KBM-7 (cell line): ENCODE results near the gene PCP2.

Experiments used
- DNase-seq: peaks from one replicate; pipeline ENCODE4 v3.0.0-alpha.2; 2015
- in situ Hi-C: fragments of 300-500 bp; cut with MboI; formaldehyde crosslinking; loops from 2 replicates; pipeline ENCODE4 v1.14.3; 2020; ENCODE audit warnings: low sequenced_read_pairs, low pct_unique_long_range_greater_than_20kb, mixed read lengths

Gene PCP2

DNA sequence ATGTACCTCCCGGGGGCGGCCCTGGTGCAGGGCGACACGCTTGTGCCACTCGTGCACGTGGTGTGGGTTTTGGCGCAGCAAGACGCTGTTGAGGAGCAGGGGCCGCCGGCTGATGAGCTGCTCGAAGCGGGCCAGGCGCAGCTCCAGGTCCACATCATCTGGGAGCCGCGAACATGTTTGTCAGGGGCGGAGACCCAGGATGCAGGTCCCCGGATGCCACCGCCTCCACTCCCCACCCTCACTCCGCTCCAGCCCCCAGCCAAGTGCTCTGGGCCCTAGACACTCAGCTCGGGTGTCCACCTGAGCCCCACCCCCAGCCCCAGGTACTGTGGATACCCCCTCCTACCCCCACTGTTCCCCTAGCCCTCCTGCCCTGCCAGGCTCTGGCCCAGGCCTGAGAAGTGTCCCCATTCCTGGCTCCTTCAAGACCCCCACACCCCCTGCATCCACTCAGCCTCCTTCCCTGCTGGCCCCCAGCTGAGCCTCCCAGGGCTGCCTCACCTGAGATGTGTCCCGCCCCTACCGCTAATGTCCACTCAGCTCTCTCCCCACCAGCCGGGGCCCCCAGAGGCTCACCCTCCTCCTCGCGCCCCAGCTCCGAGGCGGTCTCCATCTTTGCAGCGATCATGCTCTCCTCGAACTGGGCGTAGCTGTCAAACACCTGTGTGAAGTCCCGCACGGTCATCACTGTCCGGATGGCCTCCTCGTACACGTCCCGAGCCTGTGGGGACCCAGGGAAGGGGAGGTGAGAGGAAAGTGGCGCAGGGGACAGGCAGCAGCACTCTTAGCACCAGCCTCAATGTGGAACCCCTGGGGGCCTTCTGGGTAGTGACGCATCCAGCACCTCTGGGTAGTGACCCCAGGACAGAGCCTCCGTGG is 9.6 kb downstream of the PCP2 start:
- DNase-seq: no peak
- in situ Hi-C loops: no loop called here

DNA sequence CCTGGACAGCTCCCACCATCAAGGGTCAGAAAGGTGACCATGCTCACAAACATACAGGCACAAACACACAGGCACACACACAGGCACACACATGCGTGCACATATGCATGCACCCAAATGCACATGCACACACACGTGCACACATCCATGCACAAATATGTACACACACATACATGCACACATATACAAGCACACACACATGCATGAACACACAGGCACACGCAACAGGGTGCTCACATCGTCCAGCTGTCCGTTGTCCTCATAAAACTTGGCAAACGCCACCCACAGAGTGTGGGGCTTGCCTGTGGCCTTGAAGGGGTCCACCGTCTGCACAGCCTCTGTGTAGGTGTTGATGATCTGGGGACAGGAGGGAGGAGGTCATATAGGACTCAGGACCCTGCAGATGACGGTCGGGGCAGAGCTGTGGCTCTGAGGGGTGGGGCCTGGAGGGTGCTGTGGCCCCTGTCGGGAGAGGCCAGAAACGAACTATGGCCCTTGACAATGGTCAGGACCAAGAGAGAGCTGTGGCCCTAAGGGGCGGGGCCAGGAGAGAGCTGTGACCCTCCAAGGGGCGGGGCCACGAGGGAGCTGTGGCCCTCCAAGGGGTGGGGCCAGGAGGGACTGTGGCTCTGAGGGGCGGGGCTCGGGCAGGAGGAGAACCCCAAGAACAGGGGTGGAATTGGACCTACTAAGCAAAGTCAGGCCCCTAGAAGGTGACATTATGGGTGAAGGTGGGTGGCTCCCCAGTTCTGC is 10.4 kb downstream of the PCP2 start:
- no peak for DNase-seq
- in situ Hi-C loops: no loop called here

DNA sequence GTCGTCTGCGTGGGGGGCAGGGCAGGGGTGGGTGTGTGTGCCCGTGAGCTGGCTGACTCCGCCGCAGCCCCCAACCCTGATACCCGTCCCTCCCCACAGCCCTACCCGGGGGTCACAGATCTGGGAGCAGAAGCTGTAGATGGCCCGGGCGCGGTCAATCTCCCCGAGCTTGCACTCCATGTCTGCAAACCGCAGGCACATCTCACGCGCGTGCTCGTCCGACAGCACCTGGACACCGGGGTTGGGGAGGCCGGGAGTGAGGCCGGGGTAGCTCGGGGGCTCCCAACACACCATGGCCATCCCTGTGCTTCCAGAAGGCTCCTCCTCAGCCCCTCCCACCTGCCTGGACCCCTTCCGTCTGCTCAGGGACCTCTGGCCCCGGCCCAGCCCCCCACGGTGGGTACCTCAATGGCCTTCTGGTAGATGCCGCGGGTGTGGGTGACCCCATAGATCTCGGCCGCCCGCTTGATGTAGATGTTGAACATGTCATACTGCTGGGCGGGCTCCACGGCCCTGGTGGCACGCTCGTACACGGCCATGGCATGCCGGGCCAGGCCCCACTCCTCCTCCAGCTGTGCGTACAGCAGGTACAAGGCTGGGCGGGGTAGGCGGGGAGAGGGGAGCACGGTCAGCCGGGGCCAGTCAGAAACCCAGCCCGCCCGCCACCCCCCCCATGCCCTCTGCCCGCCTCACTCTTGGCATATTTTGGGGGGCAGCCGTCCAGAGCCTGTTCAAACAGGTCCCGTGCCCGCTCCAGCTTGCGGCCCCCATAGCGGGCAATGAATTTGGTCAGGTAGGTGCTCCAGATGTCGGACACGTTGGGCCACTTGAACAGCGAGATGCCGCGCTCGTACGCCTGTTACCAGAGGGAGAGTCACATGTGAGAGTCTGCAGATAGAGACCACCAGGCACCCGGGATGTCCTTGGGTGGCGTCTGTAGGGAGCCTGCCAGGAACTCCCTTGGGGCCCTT is 12.8 kb downstream of the PCP2 start:
- DNase-seq: no peak
- in situ Hi-C loops: no loop called here

DNA sequence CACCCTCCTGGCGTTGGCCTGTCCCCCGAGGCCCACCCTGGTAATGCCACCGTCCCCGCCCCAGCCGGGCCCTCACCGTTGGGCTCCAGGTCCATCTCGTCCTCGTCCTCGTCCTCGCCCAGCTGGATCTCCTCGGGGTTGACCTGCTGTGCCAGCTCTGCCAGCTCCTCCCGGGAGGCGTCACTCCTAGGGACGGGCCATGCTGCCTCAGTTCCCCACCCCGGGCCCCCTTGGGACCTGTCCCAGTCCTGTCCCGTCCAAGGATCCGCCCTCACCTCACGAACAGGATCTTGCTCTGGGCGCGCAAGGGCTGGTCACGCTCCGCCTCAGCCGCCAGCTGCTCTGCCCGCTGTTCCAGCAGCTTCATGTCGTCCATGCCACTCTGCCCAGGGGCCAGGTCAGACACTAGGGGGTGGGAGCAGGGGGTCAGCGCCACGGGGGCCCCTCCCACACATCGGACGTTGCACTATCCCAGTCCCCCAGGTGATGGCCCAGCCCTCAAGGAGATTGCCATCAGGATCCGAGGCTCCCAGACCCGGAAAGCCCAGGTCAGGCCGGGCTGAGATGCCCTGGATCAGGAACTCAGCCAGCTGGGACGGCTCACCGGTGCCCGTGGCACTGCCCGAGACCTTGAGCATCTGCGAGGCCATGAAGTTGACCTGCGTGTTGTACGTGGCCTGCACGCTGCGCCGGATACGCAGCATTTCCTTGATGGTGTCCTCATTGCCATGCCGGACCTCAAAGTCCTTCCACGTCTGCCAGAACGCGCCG is 13.7 kb downstream of the PCP2 start:
- DNase-seq: no peak
- in situ Hi-C loops: no loop called here

DNA sequence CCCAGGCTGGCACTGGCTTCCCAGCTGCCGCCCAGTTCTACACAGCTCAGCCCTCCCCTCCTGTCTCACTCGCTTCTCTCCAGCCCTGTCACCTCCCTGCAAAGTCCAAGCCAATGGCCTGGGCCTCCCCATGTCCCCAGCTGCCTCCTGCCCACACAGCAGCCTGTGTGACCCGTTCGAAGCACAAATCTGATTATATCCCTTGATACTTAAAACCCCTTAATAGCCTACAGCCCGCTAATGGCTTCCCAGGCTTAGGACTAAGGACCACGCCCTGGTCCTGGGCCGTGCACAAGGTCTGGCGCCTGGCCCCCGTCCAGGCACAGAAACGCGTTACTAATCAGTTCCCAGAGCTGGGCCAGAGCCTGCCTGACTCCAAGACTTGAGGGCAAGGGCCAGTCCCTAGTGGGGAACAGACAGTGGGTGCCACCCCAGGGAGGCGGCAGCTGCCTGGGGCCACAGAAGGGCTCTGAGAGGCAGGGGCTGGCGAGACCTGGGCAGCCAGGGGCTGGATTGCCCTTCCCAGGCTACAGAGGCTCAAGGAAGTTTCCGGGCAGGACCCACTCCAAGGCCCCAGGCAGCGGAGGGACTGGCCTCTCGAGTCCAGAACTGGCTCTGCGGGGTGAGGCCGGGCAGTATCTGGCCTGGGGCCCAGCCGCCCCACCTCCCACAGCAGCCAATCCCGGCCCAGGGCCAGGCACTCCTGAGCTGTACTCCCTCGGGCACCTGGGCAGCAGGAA is 14.6 kb downstream of the PCP2 start:
- DNase-seq: no peak
- in situ Hi-C loops: no loop called here

DNA sequence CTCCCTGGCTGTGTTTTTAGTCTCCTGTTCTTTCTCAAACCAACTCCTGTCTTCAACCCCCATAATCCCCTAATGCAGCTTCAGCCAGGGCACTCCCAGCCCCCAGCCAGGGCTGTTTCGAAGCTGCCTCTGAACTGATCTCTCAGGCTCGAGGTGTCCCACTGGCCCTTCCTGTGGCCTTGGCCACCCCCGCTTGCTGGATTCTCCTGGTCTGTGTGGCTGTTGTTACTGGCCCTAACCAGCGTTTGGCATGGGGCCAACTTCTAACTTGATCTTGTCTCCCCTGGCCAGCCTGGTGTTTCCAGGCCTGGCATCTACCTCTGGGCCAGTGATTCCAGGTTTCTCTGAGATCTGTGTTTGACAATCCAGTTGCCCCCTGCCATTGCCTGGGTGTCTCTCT is 15.2 kb downstream of the PCP2 start:
- in situ Hi-C loops: no loop called here

DNA sequence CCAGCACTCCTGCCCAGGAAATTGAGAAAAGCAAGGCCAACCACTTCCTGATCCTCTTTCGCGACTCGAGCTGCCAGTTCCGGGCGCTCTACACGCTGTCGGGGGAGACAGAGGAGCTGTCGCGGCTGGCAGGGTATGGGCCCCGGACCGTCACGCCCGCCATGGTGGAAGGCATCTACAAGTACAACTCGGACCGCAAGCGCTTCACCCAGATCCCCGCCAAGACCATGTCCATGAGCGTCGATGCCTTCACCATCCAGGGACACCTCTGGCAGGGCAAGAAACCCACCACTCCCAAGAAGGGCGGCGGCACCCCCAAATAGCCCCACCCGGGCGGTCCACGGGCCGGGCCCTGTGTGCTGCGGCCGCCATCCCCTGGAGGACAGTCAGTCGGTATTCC is 15.8 kb downstream of the PCP2 start:
- in situ Hi-C loops: no loop called here
- no peak for DNase-seq

More for the DNA sequence above, 15.2 kb downstream of the PCP2 start:
- DNase-seq: no peak

DNA sequence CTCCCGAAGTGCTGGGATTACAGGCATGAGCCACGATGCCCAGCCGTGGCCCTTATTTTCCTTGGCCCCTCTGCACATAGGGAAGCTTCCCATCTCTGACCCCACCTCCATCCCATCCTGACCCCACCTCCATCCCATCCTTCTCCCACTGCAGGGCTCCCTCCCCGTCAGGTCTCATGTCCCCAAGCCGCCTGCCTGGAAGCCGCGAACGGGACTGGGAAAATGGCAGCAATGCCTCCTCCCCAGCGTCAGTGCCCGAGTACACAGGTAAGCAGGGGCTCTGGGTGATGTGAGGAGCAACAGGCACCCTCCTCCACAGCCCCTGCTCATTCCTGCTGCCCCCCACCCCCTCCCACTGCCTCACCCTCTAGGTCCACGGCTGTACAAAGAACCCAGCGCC is 16.3 kb downstream of the PCP2 start:
- in situ Hi-C loops: no loop called here
- no peak for DNase-seq

DNA sequence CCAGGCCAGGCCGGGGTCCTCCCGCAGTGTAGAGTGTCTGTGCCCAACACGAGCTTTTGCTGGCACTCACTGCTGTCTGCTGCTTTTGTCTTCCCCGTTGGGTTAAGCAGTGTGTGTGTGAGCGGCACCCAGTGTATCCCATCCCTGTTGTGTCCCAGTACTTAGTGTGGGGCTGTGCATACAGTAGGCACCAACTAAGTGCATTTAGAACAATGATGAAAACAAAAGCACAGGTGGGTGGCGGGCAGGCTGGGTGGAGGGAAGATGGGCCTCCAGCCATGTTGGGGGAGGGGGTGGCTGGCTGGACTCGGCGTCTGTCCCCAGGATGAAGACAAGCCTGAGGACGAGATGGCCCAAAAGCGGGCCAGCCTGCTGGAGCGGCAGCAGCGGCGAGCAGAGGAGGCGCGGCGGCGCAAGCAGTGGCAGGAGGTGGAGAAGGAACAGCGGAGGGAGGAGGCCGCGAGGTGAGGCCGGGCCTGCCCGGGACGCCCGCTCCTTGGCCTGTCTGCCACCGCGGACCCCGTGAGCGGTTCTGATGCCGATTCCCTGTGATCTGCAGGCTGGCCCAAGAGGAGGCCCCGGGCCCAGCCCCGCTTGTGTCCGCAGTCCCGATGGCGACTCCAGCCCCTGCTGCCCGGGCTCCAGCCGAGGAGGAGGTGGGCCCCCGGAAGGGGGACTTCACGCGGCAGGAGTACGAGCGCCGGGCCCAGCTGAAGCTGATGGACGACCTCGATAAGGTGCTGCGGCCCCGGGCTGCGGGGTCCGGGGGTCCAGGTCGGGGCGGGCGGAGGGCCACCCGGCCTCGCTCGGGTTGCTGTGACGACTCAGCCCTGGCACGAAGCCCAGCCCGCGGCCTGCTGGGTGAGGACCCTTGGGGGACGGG is 18.4 kb downstream of the PCP2 start:
- DNase-seq: no peak

DNA sequence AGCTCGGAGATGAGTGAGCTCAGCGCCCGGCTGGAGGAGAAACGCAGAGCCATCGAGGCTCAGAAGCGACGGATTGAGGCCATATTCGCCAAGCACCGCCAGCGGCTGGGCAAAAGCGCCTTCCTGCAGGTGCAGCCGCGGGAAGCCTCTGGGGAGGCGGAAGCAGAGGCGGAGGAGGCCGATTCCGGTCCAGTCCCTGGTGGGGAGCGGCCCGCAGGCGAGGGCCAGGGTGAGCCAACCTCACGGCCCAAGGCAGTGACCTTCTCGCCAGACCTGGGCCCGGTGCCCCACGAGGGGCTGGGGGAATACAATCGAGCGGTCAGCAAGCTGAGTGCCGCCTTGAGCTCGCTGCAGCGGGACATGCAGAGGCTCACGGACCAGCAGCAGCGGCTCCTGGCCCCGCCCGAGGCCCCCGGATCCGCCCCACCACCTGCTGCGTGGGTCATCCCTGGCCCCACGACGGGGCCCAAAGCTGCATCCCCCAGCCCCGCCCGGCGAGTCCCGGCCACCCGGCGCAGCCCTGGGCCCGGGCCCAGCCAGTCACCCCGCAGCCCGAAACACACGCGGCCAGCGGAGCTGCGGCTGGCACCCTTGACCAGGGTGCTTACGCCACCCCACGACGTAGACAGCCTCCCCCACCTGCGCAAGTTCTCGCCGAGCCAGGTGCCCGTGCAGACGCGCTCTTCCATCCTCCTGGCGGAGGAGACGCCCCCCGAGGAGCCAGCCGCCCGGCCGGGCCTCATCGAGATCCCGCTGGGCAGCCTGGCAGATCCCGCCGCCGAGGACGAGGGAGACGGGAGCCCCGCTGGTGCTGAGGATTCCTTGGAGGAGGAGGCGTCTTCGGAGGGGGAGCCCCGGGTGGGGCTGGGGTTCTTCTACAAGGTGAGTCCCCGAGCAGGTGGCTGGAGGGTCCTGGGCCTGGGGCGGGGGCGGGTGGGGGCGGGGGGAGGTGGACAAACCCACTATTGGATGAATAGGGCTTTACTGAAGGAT is 20.9 kb downstream of the PCP2 start:
- in situ Hi-C loops: no loop called here
- DNase-seq: no peak

More for the DNA sequence above, 18.4 kb downstream of the PCP2 start:
- in situ Hi-C loops: no loop called here

DNA sequence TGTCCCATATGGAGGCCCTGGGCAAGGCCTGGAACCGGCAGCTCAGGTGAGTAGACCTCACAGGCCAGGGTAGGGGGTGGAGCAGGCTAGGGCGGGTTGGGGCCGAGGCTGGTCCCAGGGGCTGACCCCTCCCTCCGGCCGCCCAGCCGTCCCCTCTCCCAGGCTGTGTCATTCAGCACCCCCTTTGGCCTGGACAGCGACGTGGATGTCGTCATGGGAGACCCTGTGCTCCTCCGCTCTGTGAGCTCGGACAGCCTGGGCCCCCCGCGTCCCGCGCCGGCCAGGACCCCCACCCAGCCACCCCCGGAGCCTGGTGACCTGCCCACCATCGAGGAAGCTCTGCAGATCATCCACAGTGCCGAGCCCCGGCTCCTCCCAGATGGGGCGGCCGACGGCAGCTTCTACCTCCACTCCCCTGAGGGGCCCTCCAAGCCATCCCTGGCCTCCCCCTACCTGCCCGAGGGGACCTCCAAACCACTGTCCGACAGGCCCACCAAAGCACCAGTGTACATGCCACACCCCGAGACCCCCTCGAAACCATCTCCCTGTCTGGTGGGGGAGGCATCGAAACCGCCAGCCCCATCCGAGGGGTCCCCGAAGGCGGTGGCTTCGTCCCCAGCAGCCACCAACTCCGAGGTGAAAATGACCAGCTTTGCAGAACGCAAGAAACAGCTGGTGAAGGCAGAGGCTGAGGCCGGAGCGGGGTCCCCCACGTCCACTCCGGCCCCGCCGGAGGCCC is 21.8 kb downstream of the PCP2 start:
- no peak for DNase-seq
- in situ Hi-C loops: no loop called here

DNA sequence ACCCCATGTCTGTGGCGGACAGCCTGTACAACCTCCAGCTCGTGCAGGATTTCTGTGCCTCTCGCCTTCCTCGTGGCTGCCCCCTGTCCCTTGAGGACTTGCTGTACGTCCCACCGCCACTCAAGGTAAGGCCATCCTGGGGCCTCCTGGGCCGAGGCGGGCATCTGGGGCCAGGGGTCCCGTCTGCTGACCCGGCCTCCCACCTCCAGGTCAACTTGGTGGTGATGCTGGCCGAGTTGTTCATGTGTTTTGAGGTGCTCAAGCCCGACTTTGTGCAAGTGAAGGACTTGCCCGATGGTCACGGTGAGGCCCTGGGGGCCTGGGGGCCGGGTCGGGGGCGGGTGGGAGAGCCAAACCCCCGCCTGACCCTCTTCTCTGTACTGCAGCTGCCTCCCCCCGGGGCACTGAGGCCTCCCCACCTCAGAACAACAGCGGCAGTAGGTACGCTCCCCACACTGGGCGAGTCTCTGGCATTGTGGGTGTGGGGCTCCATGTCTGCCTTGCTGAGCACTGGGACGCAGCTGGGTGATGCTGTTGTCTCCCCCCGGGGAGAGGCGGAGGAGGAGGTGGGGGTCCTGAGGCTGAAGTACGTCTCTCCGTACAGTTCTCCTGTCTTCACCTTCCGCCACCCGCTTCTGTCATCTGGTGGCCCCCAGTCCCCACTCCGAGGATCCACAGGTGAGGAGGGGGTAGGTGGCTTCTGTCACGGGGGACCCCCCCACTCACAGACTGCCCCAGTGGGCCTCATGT is 22.9 kb downstream of the PCP2 start:
- DNase-seq: no peak
- in situ Hi-C loops: no loop called here

DNA sequence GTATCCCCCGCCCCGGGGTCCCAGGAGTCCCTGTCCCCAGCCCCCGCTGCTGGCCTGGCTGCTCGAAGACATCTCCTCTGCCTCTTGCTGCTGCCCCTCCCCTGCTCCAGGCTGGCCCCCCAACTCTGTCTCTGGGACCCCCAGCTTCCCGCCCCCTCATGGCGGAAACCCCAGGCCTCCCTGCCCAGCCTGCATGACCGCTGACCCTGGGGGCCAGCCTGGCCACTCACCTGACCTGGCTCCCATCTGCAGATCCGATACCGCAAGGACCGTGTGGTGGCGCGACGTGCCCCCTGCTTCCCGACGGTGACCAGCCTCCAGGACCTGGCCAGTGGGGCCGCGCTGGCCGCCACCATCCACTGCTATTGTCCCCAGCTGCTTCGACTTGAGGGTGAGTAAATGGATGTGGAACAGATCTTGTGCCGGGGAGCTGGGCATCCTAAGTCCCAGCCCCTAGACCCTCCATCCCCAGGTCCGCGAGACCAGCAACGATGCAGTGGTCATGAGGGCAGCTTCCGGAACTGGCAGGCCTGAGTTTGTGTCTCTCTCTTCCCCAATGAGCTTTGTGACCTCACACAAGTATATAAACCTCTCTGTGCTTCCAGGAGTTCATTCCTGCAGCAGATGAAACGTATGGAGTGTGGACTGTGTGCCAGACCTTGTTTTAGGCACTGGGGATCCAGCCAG is 25.5 kb downstream of the PCP2 start:
- in situ Hi-C loops: no loop called here
- no peak for DNase-seq

DNA sequence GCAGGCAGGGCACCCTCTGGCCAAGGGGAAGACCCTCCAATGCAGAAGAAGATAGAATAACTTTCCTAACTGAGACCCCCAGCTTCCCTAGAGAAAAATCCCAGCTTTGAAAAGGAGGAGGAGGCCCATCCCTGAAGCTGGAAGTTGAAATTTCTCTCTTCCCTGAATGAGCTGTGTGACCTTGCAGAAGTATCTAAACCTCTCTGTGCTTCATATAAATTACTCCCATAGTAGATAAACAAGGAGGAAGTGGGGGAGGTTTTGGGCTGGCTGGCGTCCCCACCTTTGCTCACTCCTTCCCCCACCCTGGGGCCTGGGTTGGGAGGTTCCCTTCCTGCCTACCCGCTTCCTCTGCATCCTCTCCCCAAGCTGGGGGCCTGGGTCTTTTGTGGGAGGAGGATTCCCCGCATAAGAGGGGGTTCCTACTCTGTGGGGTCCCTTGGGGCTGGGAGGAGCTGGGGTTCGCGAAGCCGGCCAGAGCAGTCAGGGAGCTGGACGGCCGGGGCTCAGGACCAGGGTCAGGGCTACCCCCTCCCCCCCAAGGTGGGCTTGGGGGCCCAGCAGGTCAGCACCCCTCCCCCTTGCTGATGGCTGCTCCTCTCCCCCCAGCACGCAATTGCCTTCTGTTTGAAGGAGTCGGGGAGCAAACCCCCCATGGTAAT is 26.2 kb downstream of the PCP2 start:
- in situ Hi-C loops: no loop called here
- no peak for DNase-seq
